Measurements from ENCODE around the gene PIGW. TPM values are rescaled to one million over a fixed set of nuclear protein-coding genes. Genes with fewer than 3 reads are reported as not detected.
A peak's percentile ranks its signal among the peaks of the same experiment; 100 is the strongest.

Gene PIGW
- polyA plus RNA-seq, 2 of the 4 experiments (the other 2 are of a cell fraction) = 30.0 to 32.3 TPM

DNA sequence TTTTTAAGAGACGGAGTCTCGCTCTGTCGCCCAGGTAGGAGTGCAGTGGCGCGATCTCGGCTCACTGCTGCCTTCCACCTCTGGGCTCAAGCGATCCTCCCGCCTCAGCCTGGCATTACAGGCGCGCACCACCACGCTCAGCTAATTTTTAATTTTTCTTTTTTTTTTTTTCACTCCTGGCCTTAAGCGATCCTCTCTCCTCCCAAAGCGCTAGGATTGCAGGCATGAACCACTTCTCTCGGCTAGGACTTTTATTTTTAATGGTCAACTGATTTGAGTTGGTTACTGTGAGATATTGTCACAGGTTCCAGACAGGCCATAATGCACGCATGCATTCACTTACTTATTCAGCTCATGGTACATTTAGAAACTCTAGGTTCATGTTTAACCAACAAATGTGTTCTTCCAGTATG lies 888 bp downstream of the PIGW start:
- DNase-seq (ENCODE audit: low read depth in 1 of 2, low spot score in 1 of 2) (no peak), FAIRE-seq (no peak), ATAC-seq (peak; percentile 10 to 44; a peak in 5 of 6 replicates)
- ChIA-PET POLR2A (interaction anchor here (0.7 to 3.7 kb wide), 6 partner anchors 10 to 726 kb away, joined by 3 to 81 read pairs (median 4); partner anchors contain the start of genes GGNBP2, MRM1 and TAF15), CTCF (interaction anchor here (1.0 to 5.2 kb wide), 7 partner anchors 7 to 566 kb away, joined by 3 to 21 read pairs (median 7); partner anchors contain the start of gene MRM1)
- Histone ChIP-seq H3K4me3 (peak overlapping the region; percentile 67), H3K4me2 (peak overlapping the region; percentile 78), H3K9me3 (peaks cover 4% of the 10 kb centered on the region; the same call in 1 of the 3 replicates), H3K27ac (peak overlapping the region; percentile 91 to 95), H3K4me1 (peaks cover 9% of the 10 kb centered on the region; the same call in 2 of the 3 replicates)
- no peak for TF ChIP-seq ZC3H11A (IDR thresholded peaks at IDR 0.05)
- TF ChIP-seq PHF8 (IDR thresholded peaks at IDR 0.05; ENCODE audit: borderline replicate concordance, low read depth) = peak; percentile 80; the same call in 1 of the 2 replicates
- TF ChIP-seq, protein P1, sequence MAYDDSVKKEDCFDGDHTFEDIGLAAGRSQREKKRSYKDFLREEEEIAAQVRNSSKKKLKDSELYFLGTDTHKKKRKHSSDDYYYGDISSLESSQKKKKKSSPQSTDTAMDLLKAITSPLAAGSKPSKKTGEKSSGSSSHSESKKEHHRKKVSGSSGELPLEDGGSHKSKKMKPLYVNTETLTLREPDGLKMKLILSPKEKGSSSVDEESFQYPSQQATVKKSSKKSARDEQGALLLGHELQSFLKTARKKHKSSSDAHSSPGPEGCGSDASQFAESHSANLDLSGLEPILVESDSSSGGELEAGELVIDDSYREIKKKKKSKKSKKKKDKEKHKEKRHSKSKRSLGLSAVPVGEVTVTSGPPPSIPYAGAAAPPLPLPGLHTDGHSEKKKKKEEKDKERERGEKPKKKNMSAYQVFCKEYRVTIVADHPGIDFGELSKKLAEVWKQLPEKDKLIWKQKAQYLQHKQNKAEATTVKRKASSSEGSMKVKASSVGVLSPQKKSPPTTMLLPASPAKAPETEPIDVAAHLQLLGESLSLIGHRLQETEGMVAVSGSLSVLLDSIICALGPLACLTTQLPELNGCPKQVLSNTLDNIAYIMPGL (CRISPR knock-in tag; IDR thresholded peaks at IDR 0.05; ENCODE audit: borderline replicate concordance) = no peak
- no peak for TF ChIP-seq KDM5A (IDR thresholded peaks at IDR 0.05)
- TF ChIP-seq, protein P2, sequence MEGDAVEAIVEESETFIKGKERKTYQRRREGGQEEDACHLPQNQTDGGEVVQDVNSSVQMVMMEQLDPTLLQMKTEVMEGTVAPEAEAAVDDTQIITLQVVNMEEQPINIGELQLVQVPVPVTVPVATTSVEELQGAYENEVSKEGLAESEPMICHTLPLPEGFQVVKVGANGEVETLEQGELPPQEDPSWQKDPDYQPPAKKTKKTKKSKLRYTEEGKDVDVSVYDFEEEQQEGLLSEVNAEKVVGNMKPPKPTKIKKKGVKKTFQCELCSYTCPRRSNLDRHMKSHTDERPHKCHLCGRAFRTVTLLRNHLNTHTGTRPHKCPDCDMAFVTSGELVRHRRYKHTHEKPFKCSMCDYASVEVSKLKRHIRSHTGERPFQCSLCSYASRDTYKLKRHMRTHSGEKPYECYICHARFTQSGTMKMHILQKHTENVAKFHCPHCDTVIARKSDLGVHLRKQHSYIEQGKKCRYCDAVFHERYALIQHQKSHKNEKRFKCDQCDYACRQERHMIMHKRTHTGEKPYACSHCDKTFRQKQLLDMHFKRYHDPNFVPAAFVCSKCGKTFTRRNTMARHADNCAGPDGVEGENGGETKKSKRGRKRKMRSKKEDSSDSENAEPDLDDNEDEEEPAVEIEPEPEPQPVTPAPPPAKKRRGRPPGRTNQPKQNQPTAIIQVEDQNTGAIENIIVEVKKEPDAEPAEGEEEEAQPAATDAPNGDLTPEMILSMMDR (IDR thresholded peaks at IDR 0.05) = peak; percentile 21; the same call in 1 of the 3 replicates
- TF ChIP-seq KDM1A (IDR thresholded peaks at IDR 0.05; ENCODE audit: low read depth) = peak; percentile 84
- peak; percentile 77 for TF ChIP-seq HDAC2 (IDR thresholded peaks at IDR 0.05)
- no peak for TF ChIP-seq CBX2 (IDR thresholded peaks at IDR 0.05; ENCODE audit: borderline replicate concordance, low read depth)
- 0 out of 2 replicates have a peak, but pooled peaks have one; percentile 11 for TF ChIP-seq HOXA7 (CRISPR knock-in tag; IDR thresholded peaks at IDR 0.05)
- TF ChIP-seq JUN (IDR thresholded peaks at IDR 0.05) = 0 out of 5 replicates have a peak, but pooled peaks of 1 of the 2 experiments have one; percentile 13
- peak; percentile 76; the same call in 1 of the 2 replicates for TF ChIP-seq CHD4 (IDR thresholded peaks at IDR 0.05; ENCODE audit: borderline replicate concordance)
- TF ChIP-seq RNF2 (IDR thresholded peaks at IDR 0.05; ENCODE audit: borderline replicate concordance, low read depth) = no peak
- TF ChIP-seq, protein P3, sequence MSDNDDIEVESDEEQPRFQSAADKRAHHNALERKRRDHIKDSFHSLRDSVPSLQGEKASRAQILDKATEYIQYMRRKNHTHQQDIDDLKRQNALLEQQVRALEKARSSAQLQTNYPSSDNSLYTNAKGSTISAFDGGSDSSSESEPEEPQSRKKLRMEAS (IDR thresholded peaks at IDR 0.05) = no peak
- peak; percentile 67; the same call in 1 of the 2 replicates for TF ChIP-seq ZSCAN20 (CRISPR knock-in tag; IDR thresholded peaks at IDR 0.05)
- TF ChIP-seq GATA3 (IDR thresholded peaks at IDR 0.05; ENCODE audit: borderline replicate concordance) = no peak
- TF ChIP-seq, protein P4, sequence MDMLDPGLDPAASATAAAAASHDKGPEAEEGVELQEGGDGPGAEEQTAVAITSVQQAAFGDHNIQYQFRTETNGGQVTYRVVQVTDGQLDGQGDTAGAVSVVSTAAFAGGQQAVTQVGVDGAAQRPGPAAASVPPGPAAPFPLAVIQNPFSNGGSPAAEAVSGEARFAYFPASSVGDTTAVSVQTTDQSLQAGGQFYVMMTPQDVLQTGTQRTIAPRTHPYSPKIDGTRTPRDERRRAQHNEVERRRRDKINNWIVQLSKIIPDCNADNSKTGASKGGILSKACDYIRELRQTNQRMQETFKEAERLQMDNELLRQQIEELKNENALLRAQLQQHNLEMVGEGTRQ (IDR thresholded peaks at IDR 0.05) = no peak
- WGBS (ENCODE audit: missing lambda C conversion rate) = 4% methylated on average over 15 of the region's 15 CpGs

DNA sequence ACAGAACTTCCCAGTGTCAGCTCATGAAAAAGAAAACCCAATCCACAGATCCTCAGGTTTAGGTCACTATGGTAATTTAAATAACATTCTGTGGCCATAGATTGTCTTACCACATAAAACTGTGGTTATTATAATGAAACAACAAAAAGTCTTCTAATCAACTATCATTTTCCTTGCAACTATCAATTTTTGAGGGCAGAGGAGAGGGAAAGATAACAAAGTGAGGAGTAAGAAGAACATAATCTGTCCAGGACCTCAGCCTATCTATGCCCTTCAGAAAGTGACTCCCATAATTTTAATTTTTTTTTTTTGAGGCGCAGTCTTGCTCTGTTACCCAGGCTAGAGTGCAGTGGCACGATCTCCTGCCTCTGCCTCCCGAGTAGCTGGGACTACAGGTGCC lies 5.9 kb downstream of the PIGW start:
- H3K27ac ChIP-seq = no peak overlapping the region
- POLR2A ChIA-PET = no interaction called here

More for the DNA sequence above, 5.9 kb downstream of the PIGW start:
- Histone ChIP-seq H3K9me3 (peaks cover 4% of the 10 kb centered on the region; the same call in 1 of the 3 replicates), H3K4me1 (peaks cover 8% of the 10 kb centered on the region; the same call in 2 of the 3 replicates), H3K4me3 (no peak overlapping the region), H3K4me2 (no peak overlapping the region)
- no peak for ATAC-seq
- TF ChIP-seq HDAC2 (IDR thresholded peaks at IDR 0.05) = no peak
- TF ChIP-seq, protein P4 (IDR thresholded peaks at IDR 0.05) = no peak
- DNase-seq (ENCODE audit: low read depth in 1 of 2, low spot score in 1 of 2) = no peak
- CTCF ChIA-PET = interaction anchor here (4.0 kb wide), 1 partner anchor 61 kb away, joined by 15 read pairs; the partner anchor contains the start of gene MRM1
- FAIRE-seq = no peak
- 93% methylated on average over 3 of the region's 3 CpGs for WGBS (ENCODE audit: missing lambda C conversion rate)

All from A549 (cell line).